Nephron progenitor cell (in vitro differentiated cells): ENCODE results near the gene CRTAP.
"Not testable (repeated sequence)": the region's sequence is repeated elsewhere in the genome, so short reads cannot be mapped to it uniquely, and the experiment has no call there.

Experiments used
- DNase-seq: peaks from one replicate; pipeline ENCODE4 v3.0.0; 2021
- H3K27ac Mint-ChIP-seq: 2 replicates; pipeline ENCODE4 v1.8.0; 2021; ENCODE audit warnings: mild to moderate bottlenecking, moderate library complexity, mixed read lengths
- H3K27me3 Mint-ChIP-seq: 2 replicates; pipeline ENCODE4 v1.8.0; 2021; ENCODE audit warnings: mild to moderate bottlenecking, low read depth, mixed read lengths; ENCODE audit not compliant: poor library complexity
- H3K36me3 Mint-ChIP-seq: 2 replicates; pipeline ENCODE4 v1.8.0; 2021; ENCODE audit warnings: low read depth, mixed read lengths
- H3K4me1 Mint-ChIP-seq: 2 replicates; pipeline ENCODE4 v1.8.0; 2021; ENCODE audit warnings: mixed read lengths
- H3K4me3 Mint-ChIP-seq: 2 replicates; pipeline ENCODE4 v1.8.0; 2021; ENCODE audit warnings: mild to moderate bottlenecking, moderate library complexity, mixed read lengths
- H3K9me3 Mint-ChIP-seq: 2 replicates; pipeline ENCODE4 v1.8.0; 2021; ENCODE audit warnings: mild to moderate bottlenecking, moderate library complexity, mixed read lengths
- CTCF ChIP-seq: fragments of 200-600 bp; sonication (generic); IDR thresholded peaks from 2 replicates; pipeline ENCODE4 v1.5.0; 2021; ENCODE audit warnings: antibody characterized with exemption

CRTAP gene

DNA sequence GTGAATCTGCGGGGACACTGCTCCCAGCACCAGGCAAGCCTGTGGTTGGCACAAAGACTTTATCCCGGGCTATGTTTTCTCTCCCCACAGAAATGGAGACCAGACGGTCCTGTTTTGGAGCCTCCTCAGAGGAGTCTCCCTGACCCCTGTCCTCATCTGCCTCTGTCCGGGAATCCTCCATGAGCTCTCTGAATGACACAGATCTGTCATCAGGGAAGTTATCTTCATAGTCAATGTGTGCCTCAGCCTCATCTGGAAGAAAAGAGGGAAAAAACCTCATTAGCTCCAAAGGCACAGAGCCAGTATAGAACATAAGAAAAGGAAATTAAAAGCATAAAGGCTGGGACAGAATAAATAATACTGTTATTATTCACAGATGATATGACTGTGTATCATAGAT is 40.0 kb downstream of the CRTAP start:
- H3K27ac Mint-ChIP-seq = no peak overlapping the region
- DNase-seq = no peak
- H3K36me3 Mint-ChIP-seq = peaks cover 9% of the 10 kb centered on the region
- TF ChIP-seq CTCF = no peak
- no peak overlapping the region for H3K4me3 Mint-ChIP-seq
- no peaks in the 10 kb centered on the region for H3K9me3 Mint-ChIP-seq
- H3K4me1 Mint-ChIP-seq = no peaks in the 10 kb centered on the region
- no peaks in the 10 kb centered on the region for H3K27me3 Mint-ChIP-seq

- Mint-ChIP-seq H3K27me3 (peaks cover 4% of the 10 kb centered on the region), H3K4me1 (no peaks in the 10 kb centered on the region), H3K4me3 (no peak overlapping the region)
Measured at GRCh38 chr3:33155301-33155700, 41.5 kb downstream of the CRTAP start.

GRCh38 chr3:33159234-33159633 is 45.4 kb downstream of the CRTAP start:
- Mint-ChIP-seq H3K27me3 (peaks cover 4% of the 10 kb centered on the region), H3K9me3 (no peaks in the 10 kb centered on the region), H3K4me1 (peaks cover 9% of the 10 kb centered on the region), H3K27ac (no peak overlapping the region), H3K4me3 (no peak overlapping the region), H3K36me3 (no peaks in the 10 kb centered on the region)
- DNase-seq = no peak
- TF ChIP-seq CTCF = no peak

More at GRCh38 chr3:33155301-33155700, 41.5 kb downstream of the CRTAP start:
- DNase-seq = no peak
- Mint-ChIP-seq H3K9me3 (no peaks in the 10 kb centered on the region), H3K27ac (no peak overlapping the region), H3K36me3 (peaks cover 9% of the 10 kb centered on the region)
- no peak for TF ChIP-seq CTCF

- H3K27ac Mint-ChIP-seq = no peak overlapping the region
- H3K36me3 Mint-ChIP-seq = no peaks in the 10 kb centered on the region
- no peak for DNase-seq
- H3K9me3 Mint-ChIP-seq = no peaks in the 10 kb centered on the region
- peaks cover 9% of the 10 kb centered on the region for H3K4me1 Mint-ChIP-seq
- TF ChIP-seq CTCF = no peak
- H3K4me3 Mint-ChIP-seq = no peak overlapping the region
- peaks cover 4% of the 10 kb centered on the region for H3K27me3 Mint-ChIP-seq
Measured at GRCh38 chr3:33159981-33160380, 46.2 kb downstream of the CRTAP start.

GRCh38 chr3:33162621-33163020 is 48.8 kb downstream of the CRTAP start:
- not testable (repeated sequence) for H3K27ac Mint-ChIP-seq, H3K9me3 Mint-ChIP-seq, H3K27me3 Mint-ChIP-seq, DNase-seq, H3K36me3 Mint-ChIP-seq, H3K4me3 Mint-ChIP-seq
- peaks cover 15% of the 10 kb centered on the region for H3K4me1 Mint-ChIP-seq

DNA sequence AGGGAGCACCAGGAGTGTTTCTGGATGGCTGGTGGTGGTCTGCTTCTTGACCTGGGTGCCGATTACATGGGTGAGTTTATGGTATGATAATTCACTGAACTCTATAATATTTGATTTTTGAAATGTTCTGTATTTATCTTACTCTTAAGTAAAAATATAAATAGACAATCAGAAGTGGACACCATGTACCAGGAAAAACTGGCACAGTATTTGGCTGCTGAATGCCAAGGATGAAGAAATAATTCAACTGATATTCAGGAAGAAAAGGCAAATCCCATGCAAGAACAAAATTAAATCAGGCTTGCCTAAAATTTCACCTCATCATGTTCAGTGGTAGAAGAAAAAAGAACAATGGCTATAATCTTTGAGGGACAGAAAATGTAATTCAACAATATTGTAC is 51.6 kb downstream of the CRTAP start:
- no peak for DNase-seq
- H3K27me3 Mint-ChIP-seq = peaks cover 6% of the 10 kb centered on the region
- H3K27ac Mint-ChIP-seq = no peak overlapping the region

More for the DNA sequence above, 51.6 kb downstream of the CRTAP start:
- no peak for TF ChIP-seq CTCF
- Mint-ChIP-seq H3K4me1 (peaks cover 27% of the 10 kb centered on the region), H3K36me3 (no peaks in the 10 kb centered on the region), H3K4me3 (no peak overlapping the region), H3K9me3 (no peaks in the 10 kb centered on the region)
